Adrenal gland (tissue), 12 donors: Measurements from ENCODE around the gene RIN2. TPM values are rescaled to one million over a fixed set of nuclear protein-coding genes. Genes with fewer than 3 reads are reported as not detected.

Experiments
- DNase-seq, 7 donors: peaks; one replicate each; pipeline ENCODE4 v3.0.0-alpha.2; 2019 to 2020
- H3K27ac ChIP-seq, 5 donors: fragments of 200-600 bp; sonication (generic) in 4 of 5; 1 replicate in 3 of 5; 2 replicates in 2 of 5; pipeline versions ENCODE4 v1.5.1 to v1.8.0; 2016 to 2020; ENCODE audit warnings: mild to moderate bottlenecking in 1 of 5
- H3K27me3 ChIP-seq: fragments of 200-600 bp; 2 replicates; pipeline ENCODE4 v1.8.0; 2021
- H3K36me3 ChIP-seq, 2 donors: fragments of 200-600 bp; replicated peaks in 1 of 2; 1 replicate in 1 of 2; 2 replicates in 1 of 2; pipeline versions ENCODE4 v1.5.1 to v1.8.0; 2018 to 2022
- H3K4me1 ChIP-seq, 2 donors: fragments of 200-600 bp; replicated peaks in 1 of 2; 1 replicate in 1 of 2; 2 replicates in 1 of 2; pipeline versions ENCODE4 v1.5.1 to v1.8.0; 2018 to 2021
- H3K4me3 ChIP-seq, 4 donors: fragments of 200-600 bp; sonication (generic) in 3 of 4; one replicate each; pipeline ENCODE4 v1.5.1; 2016 to 2018
- H3K9me3 ChIP-seq, 3 donors: fragments of 200-600 bp; sonication (generic) in 1 of 3; replicated peaks in 1 of 3; 1 replicate in 2 of 3; 2 replicates in 1 of 3; pipeline versions ENCODE4 v1.5.1 to v1.8.0; 2016 to 2021
- POLR2A ChIP-seq, 2 donors: fragments of 450-650 bp; IDR thresholded peaks; one replicate each; pipeline ENCODE4 v1.6.1; 2017; ENCODE audit warnings: antibody characterized with exemption in 2 of 2, mild to moderate bottlenecking in 2 of 2, moderate library complexity in 1 of 2
- WGBS, 4 donors: extraction: QIAGEN DNeasy Blood & Tissue Kit in 2 of 4; methylation state at CpG; one replicate each; pipeline versions ENCODE4 v1.1.5 to v1.1.7; 2013 to 2017; 5-methylcytosine and 5-hydroxymethylcytosine counted together
- intact Hi-C, 2 donors: fragments of 100-400 bp; cut with DNase I; formaldehyde crosslinking; loops; one replicate each; pipeline versions ENCODE4 v1.14.1 to v1.15.0; 2022 to 2023
- polyA plus RNA-seq, 3 donors: library from polyadenylated mRNA; stranded (reverse); fragments of 200-250 nt in 2 of 3; fragments of 350-450 nt in 1 of 3; fragmentation: Illumina TruSeq in 1 of 3; extraction: RNeasy Lipid Tissue Mini Kit (QIAGEN cat#74804) in 1 of 3; gene quantifications; one replicate each; pipeline ENCODE4 v1.2.3, GENCODE V29; 2013 to 2014
- total RNA-seq, 9 donors: library from RNA; depleted of rRNA in 4 of 9; stranded (reverse); fragments of >200 nt in 4 of 9; fragments of 120-200 nt in 1 of 9; fragmentation: NEBNext Ultra II Directional in 1 of 9; extraction: Animal tissue kit (Norgen Biotek cat#: 25700) in 1 of 9; gene quantifications; one replicate each; pipeline versions ENCODE4 v1.1.0 to v1.2.4, GENCODE V29; 2013 to 2023
- TF ChIP-seq, protein P1 (sequence below), 6 experiments: fragments of 450-650 bp in 4 of 6; fragments of 200-600 bp in 2 of 6; sonication (generic) in 1 of 6; IDR thresholded peaks; 1 replicate in 5 of 6; 2 replicates in 1 of 6; pipeline versions ENCODE4 v1.5.1 to v1.8.0; 2016 to 2021; ENCODE audit warnings: antibody characterized with exemption in 6 of 6, mild to moderate bottlenecking in 2 of 6, moderate library complexity in 1 of 6
- donor health status: healthy with polysubstance abuse.
- donor health status: Bipolar disorder and iron deficiency.
- donor health status: DM: yes; HTN: yes; CAD: no.
- donor health status: DM: no; HTN: no; CAD: no.
- donor health status: DM: no; HTN: no; CAD: no.
- donor health status: DM: yes; HTN: yes; CAD: no.

The RIN2 gene
- total and polyA plus RNA-seq, 12 donors: 6.9 to 68.8 (median 40.6) TPM

DNA sequence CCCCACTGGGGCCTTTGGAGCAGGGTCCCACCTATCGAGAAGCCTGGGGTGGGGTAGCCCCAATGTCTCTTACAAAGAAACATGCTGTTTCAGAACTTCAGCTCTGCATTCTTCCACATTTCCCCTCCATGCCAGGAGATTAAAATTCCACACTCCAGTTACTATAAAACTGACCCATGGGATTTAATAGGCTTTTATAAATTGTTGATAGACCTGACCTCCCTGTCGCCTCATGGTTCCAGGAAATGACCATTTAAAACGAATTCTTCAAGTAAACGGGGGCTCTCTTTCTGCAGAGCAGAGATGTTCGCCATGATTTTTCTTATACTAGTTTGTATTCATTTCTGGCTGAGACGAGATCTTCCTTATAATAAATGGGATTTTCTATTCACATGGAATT, 19.3 kb downstream of the RIN2 start:
- no peaks in the 10 kb centered on the region for H3K4me1 ChIP-seq
- H3K27ac ChIP-seq: no peak overlapping the region
- H3K4me3 ChIP-seq: no peak overlapping the region
- H3K27me3 ChIP-seq: no peaks in the 10 kb centered on the region
- TF ChIP-seq, protein P1, sequence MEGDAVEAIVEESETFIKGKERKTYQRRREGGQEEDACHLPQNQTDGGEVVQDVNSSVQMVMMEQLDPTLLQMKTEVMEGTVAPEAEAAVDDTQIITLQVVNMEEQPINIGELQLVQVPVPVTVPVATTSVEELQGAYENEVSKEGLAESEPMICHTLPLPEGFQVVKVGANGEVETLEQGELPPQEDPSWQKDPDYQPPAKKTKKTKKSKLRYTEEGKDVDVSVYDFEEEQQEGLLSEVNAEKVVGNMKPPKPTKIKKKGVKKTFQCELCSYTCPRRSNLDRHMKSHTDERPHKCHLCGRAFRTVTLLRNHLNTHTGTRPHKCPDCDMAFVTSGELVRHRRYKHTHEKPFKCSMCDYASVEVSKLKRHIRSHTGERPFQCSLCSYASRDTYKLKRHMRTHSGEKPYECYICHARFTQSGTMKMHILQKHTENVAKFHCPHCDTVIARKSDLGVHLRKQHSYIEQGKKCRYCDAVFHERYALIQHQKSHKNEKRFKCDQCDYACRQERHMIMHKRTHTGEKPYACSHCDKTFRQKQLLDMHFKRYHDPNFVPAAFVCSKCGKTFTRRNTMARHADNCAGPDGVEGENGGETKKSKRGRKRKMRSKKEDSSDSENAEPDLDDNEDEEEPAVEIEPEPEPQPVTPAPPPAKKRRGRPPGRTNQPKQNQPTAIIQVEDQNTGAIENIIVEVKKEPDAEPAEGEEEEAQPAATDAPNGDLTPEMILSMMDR (IDR thresholded peaks at IDR 0.05): no peak
- intact Hi-C loops: no loop called here
- no peak for DNase-seq
- H3K9me3 ChIP-seq: no peaks in the 10 kb centered on the region
- 71 to 78% (median 74%) methylated on average over 6 of the region's 6 CpGs for WGBS, 4 donors
- H3K36me3 ChIP-seq: no peaks in the 10 kb centered on the region

DNA sequence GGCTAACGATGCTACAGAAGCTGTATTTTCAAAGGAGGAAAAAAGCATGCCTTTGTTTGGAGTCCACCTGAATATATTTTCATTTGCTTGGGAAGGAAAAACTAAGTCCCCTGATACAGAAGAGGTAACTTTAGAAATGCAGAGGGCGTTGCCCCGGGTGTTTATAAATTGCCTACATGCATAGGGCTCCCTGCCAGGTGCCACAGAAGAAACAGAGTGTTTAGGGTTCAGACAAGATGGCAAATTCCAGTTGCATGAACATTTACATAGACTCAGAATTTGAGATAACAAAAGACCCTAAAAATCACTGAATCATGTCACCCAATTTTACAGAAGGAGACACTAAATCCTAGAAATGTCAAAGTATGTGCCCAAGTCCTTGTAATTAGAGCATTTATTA, 19.9 kb downstream of the RIN2 start:
- Histone ChIP-seq H3K4me1 (no peaks in the 10 kb centered on the region), H3K27me3 (no peaks in the 10 kb centered on the region), H3K4me3 (no peak overlapping the region), H3K9me3 (no peaks in the 10 kb centered on the region), H3K27ac (no peak overlapping the region), H3K36me3 (no peaks in the 10 kb centered on the region)
- no peak for DNase-seq
- intact Hi-C loops: no loop called here
- 91 to 95% (median 93%) methylated on average over 3 of the region's 3 CpGs for WGBS, 4 donors
- TF ChIP-seq, protein P1 (IDR thresholded peaks at IDR 0.05): no peak
- TF ChIP-seq POLR2A (IDR thresholded peaks at IDR 0.05): no peak

DNA sequence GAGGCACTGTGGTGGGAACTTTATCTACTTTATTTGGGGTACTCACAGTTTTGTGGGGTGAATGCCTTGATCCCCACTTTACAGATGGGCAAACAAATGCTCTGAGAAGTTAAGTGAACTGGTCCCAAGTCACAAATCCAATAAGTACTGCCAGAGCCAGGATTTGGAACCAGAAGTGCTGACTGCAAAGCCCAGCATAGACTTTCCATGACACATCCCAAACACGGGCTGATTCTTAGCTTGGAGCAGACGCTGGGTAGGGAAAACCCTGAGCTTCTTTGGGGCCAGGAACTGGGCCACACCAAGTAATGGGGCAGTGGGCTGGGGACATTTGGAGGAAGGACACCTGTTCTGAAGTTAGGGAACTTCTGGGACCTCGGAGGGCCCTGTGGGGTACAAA, 20.3 kb downstream of the RIN2 start:
- no peak for DNase-seq
- H3K9me3 ChIP-seq: no peaks in the 10 kb centered on the region
- H3K27ac ChIP-seq: no peak overlapping the region
- no peaks in the 10 kb centered on the region for H3K36me3 ChIP-seq
- H3K27me3 ChIP-seq: no peaks in the 10 kb centered on the region
- H3K4me1 ChIP-seq: no peaks in the 10 kb centered on the region
- intact Hi-C loops: no loop called here
- 86 to 96% (median 90%) methylated on average over 2 to 3 of the region's 3 CpGs for WGBS, 4 donors
- TF ChIP-seq, protein P1 (IDR thresholded peaks at IDR 0.05): no peak
- TF ChIP-seq POLR2A (IDR thresholded peaks at IDR 0.05): no peak
- no peak overlapping the region for H3K4me3 ChIP-seq

DNA sequence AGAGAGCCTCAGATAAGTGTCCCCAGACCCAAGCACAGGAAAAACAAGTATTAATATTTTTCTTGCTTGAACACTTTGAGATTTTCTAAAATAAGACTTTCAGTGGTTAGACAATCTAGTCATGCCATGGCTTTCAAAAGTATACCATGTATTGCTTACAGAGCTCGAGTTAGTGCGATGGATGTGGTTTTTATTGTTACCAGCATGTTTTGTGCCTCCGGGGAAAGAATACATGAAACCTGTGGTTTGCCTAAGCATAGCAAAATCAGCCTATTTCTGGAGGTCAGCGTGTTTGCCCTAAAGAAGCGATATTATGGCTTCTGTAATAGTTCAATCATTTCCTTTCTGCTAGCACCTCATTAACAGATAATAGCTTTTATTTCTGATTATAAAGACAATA, 21.6 kb downstream of the RIN2 start:
- H3K36me3 ChIP-seq: no peaks in the 10 kb centered on the region
- H3K9me3 ChIP-seq: no peaks in the 10 kb centered on the region
- no peaks in the 10 kb centered on the region for H3K27me3 ChIP-seq
- H3K4me1 ChIP-seq: peaks cover 1 to 7% of the 10 kb centered on the region in 2 donors
- H3K27ac ChIP-seq: no peak overlapping the region
- no peak for DNase-seq
- intact Hi-C loops: loop anchor here in 1 of 2 donors (5.0 kb wide), 1 partner anchor 218 kb away; no protein-coding TSS in a partner anchor
- 78 to 91% (median 89%) methylated on average over 5 of the region's 5 CpGs for WGBS, 4 donors
- H3K4me3 ChIP-seq: no peak overlapping the region
- no peak for TF ChIP-seq POLR2A (IDR thresholded peaks at IDR 0.05)
- TF ChIP-seq, protein P1 (IDR thresholded peaks at IDR 0.05): no peak
